SK-N-SH (cell line): Measurements from ENCODE around the gene PTPRK. TPM values are rescaled to one million over a fixed set of nuclear protein-coding genes. Genes with fewer than 3 reads are reported as not detected.

Experiments
- CTCF ChIA-PET: fragments of 300-600, 350-600 bp; formaldehyde crosslinking; extraction: SDS; loops from one replicate; lab custom pipeline; 2021; lab: Yijun Ruan, JAX
- POLR2A ChIA-PET: fragments of 350-600 bp; sonication (Branson Sonifier 250); formaldehyde crosslinking; extraction: SDS; loops from one replicate; lab custom pipeline; 2020; ENCODE audit warnings: antibody characterized with exemption, inconsistent platforms; lab: Yijun Ruan, JAX
- DNase-seq: peaks from one replicate; pipeline ENCODE4 v3.0.0; 2012
- H2AFZ ChIP-seq: fragments of 200-600 bp; sonication (generic); 2 replicates; pipeline ENCODE4 v1.8.1; 2016; ENCODE audit warnings: antibody characterized with exemption, mild to moderate bottlenecking, low read depth
- H3F3A ChIP-seq: fragments of 200-600 bp; sonication (generic); replicated peaks from 2 replicates; pipeline ENCODE3; 2016; ENCODE audit warnings: antibody characterized with exemption, mild to moderate bottlenecking; ENCODE audit not compliant: insufficient read depth
- H3K27ac ChIP-seq, 2 experiments: fragments of 200-500 bp in 1 of 2; fragments of 200-600 bp in 1 of 2; sonication (Bioruptor generic) in 1 of 2; sonication (generic), shearing (Covaris generic) in 1 of 2; 2 replicates each; pipeline versions ENCODE4 v1.5.1 to v1.6.1; 2014 to 2016; ENCODE audit warnings: low read depth in 2 of 2, inconsistent platforms in 1 of 2, low read length in 1 of 2, mild to moderate bottlenecking in 1 of 2, mixed read lengths in 1 of 2
- H3K27me3 ChIP-seq: fragments of 200-600 bp; sonication (generic), shearing (Covaris generic); 2 replicates; pipeline ENCODE4 v1.6.1; 2016; ENCODE audit warnings: mixed run types; ENCODE audit not compliant: insufficient read depth
- H3K36me3 ChIP-seq, 2 experiments: fragments of 200-500 bp in 1 of 2; fragments of 200-600 bp in 1 of 2; sonication (Bioruptor generic) in 1 of 2; sonication (generic) in 1 of 2; replicated peaks in 1 of 2; 2 replicates each; pipeline versions ENCODE3 to v1.5.1; 2014 to 2016; ENCODE audit warnings: low read length in 1 of 2, mild to moderate bottlenecking in 1 of 2; ENCODE audit not compliant: insufficient read depth in 2 of 2, control insufficient read depth in 1 of 2
- H3K4me1 ChIP-seq, 2 experiments: fragments of 200-500 bp in 1 of 2; fragments of 200-600 bp in 1 of 2; sonication (Bioruptor generic) in 1 of 2; sonication (generic), shearing (Covaris generic) in 1 of 2; 2 replicates each; pipeline versions ENCODE4 v1.5.1 to v1.6.1; 2014 to 2016; ENCODE audit warnings: low read depth in 1 of 2, low read length in 1 of 2, mixed run types in 1 of 2; ENCODE audit not compliant: insufficient read depth in 2 of 2, control insufficient read depth in 1 of 2
- H3K4me2 ChIP-seq: fragments of 200-600 bp; sonication (generic), shearing (Covaris generic); 2 replicates; pipeline ENCODE4 v1.6.1; 2017; ENCODE audit warnings: mixed run types
- H3K4me3 ChIP-seq, 2 experiments: fragments of 200-500 bp in 1 of 2; fragments of 200-600 bp in 1 of 2; sonication (Bioruptor generic) in 1 of 2; sonication (generic), shearing (Covaris generic) in 1 of 2; 2 replicates each; pipeline versions ENCODE4 v1.5.1 to v1.8.1; 2014 to 2016; ENCODE audit warnings: low read depth in 2 of 2, inconsistent platforms in 1 of 2, low read length in 1 of 2, mild to moderate bottlenecking in 1 of 2, mixed read lengths in 1 of 2, moderate library complexity in 1 of 2
- H3K79me2 ChIP-seq: fragments of 200-600 bp; sonication (generic); 2 replicates; pipeline ENCODE4 v1.8.1; 2017; ENCODE audit warnings: mild to moderate bottlenecking; ENCODE audit not compliant: insufficient read depth
- H3K9ac ChIP-seq: fragments of 200-600 bp; sonication (generic); 2 replicates; pipeline ENCODE4 v1.6.1; 2017; ENCODE audit warnings: mixed run types
- H3K9me2 ChIP-seq: fragments of 200-600 bp; sonication (generic); 2 replicates; pipeline ENCODE4 v1.6.1; 2017; ENCODE audit warnings: mixed run types
- H3K9me3 ChIP-seq: fragments of 200-600 bp; sonication (generic); 2 replicates; pipeline ENCODE4 v1.6.1; 2017; ENCODE audit warnings: mixed run types, mild to moderate bottlenecking, moderate library complexity
- H4K20me1 ChIP-seq: fragments of 200-600 bp; sonication (generic); 2 replicates; pipeline ENCODE4 v1.6.1; 2017; ENCODE audit warnings: mild to moderate bottlenecking, mixed run types; ENCODE audit not compliant: insufficient read depth
- CHD2 ChIP-seq: fragments of 150-350 bp; IDR thresholded peaks from 2 replicates; pipeline ENCODE4 v1.6.1; 2018; ENCODE audit warnings: low read length; ENCODE audit not compliant: partially characterized antibody
- ELF1 ChIP-seq: IDR thresholded peaks from 2 replicates; pipeline ENCODE4 v1.4.0; 2012
- EP300 ChIP-seq, 2 experiments: IDR thresholded peaks; 2 replicates each; pipeline versions ENCODE4 v1.4.0 to v1.6.1; 2012; ENCODE audit warnings: borderline replicate concordance in 1 of 2, low read depth in 1 of 2, low read length in 1 of 2
- FOSL2 ChIP-seq: IDR thresholded peaks from 2 replicates; pipeline ENCODE4 v1.4.0; 2012; ENCODE audit warnings: low read depth, mild to moderate bottlenecking, moderate library complexity, borderline replicate concordance
- FOXM1 ChIP-seq: IDR thresholded peaks from 2 replicates; pipeline ENCODE4 v1.4.0; 2012; ENCODE audit warnings: low read depth, mild to moderate bottlenecking
- JUND ChIP-seq: IDR thresholded peaks from 2 replicates; pipeline ENCODE4 v1.4.0; 2012
- MXI1 ChIP-seq: IDR thresholded peaks from 2 replicates; pipeline ENCODE4 v1.6.1; 2012; ENCODE audit warnings: mild to moderate bottlenecking, low read depth, low read length, improper control_type of control experiment
- NRF1 ChIP-seq: IDR thresholded peaks from 2 replicates; pipeline ENCODE4 v1.6.1; 2012; ENCODE audit warnings: low read depth, mild to moderate bottlenecking, low read length
- POLR2AphosphoS5 ChIP-seq: IDR thresholded peaks from 2 replicates; pipeline ENCODE4 v1.6.1; 2012; ENCODE audit warnings: low read depth, low read length
- RAD21 ChIP-seq: IDR thresholded peaks from 2 replicates; pipeline ENCODE4 v1.6.1; 2012; ENCODE audit warnings: mild to moderate bottlenecking, low read length
- RCOR1 ChIP-seq: fragments of 150-350 bp; IDR thresholded peaks from 2 replicates; pipeline ENCODE4 v1.6.1; 2017; ENCODE audit warnings: antibody characterized with exemption, low read length
- SIN3A ChIP-seq: IDR thresholded peaks from 2 replicates; pipeline ENCODE4 v1.6.1; 2012; ENCODE audit warnings: low read depth, mild to moderate bottlenecking, low read length, moderate library complexity, borderline replicate concordance
- SMC3 ChIP-seq: IDR thresholded peaks from 2 replicates; pipeline ENCODE4 v1.6.1; 2012; ENCODE audit warnings: low read depth, low read length, improper control_type of control experiment
- TCF12 ChIP-seq: IDR thresholded peaks from 2 replicates; pipeline ENCODE4 v1.4.0; 2012
- TEAD4 ChIP-seq: IDR thresholded peaks from 2 replicates; pipeline ENCODE4 v1.4.0; 2012; ENCODE audit warnings: mild to moderate bottlenecking, borderline replicate concordance; ENCODE audit not compliant: insufficient read depth
- WGBS: methylation state at CpG from one replicate; pipeline ENCODE4 v1.1.6; 2017; ENCODE audit warnings: low lambda C conversion rate; 5-methylcytosine and 5-hydroxymethylcytosine counted together
- polyA plus RNA-seq, 3 experiments: library from polyadenylated mRNA; depleted of rRNA; stranded (reverse); fragments of >200 nt; gene quantifications; 2 replicates each; pipeline ENCODE4 v1.2.3, GENCODE V29; 2012
- TF ChIP-seq, protein P1 (sequence below): fragments of 150-350 bp; IDR thresholded peaks from 2 replicates; pipeline ENCODE4 v1.6.1; 2016; ENCODE audit warnings: mild to moderate bottlenecking, low read depth, low read length
- TF ChIP-seq, protein P2 (sequence below): IDR thresholded peaks from 2 replicates; pipeline ENCODE4 v1.6.1; 2012; ENCODE audit warnings: mild to moderate bottlenecking, low read depth, low read length, moderate library complexity
- TF ChIP-seq, protein P3 (sequence below): IDR thresholded peaks from 2 replicates; pipeline ENCODE4 v1.4.0; 2012; ENCODE audit warnings: low read depth, borderline replicate concordance

PTPRK gene
- polyA plus RNA-seq, 1 of the 3 experiments (the other 2 are of a cell fraction): 9.5 TPM

DNA sequence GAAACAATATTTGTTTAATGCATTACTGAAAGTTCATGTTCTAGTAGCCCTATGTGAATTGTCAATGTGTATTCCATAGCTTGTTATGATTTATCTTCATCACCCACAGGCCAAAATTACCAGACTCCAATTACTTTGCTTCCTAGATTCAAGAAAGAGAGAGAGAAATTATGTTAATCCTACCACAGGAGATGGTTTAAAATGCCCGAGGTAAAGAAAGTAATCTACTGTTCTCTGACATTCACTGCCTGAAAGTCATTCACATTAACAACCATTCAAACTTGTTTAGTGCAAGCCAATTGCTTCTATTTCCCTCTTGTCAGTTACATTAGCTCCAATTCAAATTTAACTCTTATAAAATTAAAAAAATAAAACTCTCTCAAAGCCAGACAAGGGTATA lies 359.1 kb downstream of the PTPRK start:
- Histone ChIP-seq H3K9ac (no peak overlapping the region), H4K20me1 (no peaks in the 10 kb centered on the region), H3K9me3 (no peaks in the 10 kb centered on the region), H3F3A (no peaks in the 10 kb centered on the region), H3K79me2 (no peaks in the 10 kb centered on the region), H3K4me1 (no peaks in the 10 kb centered on the region; a peak in 1 of 4 replicates), H3K9me2 (no peaks in the 10 kb centered on the region), H3K36me3 (peaks cover 0 to 18% of the 10 kb centered on the region in 2 experiments), H3K4me3 (no peak overlapping the region), H3K4me2 (no peak overlapping the region), H3K27ac (no peak overlapping the region), H2AFZ (no peak overlapping the region), H3K27me3 (no peaks in the 10 kb centered on the region)
- 16% methylated on average over 1 of the region's 1 CpG for WGBS
- TF ChIP-seq TEAD4: no peak
- TF ChIP-seq, protein P1, sequence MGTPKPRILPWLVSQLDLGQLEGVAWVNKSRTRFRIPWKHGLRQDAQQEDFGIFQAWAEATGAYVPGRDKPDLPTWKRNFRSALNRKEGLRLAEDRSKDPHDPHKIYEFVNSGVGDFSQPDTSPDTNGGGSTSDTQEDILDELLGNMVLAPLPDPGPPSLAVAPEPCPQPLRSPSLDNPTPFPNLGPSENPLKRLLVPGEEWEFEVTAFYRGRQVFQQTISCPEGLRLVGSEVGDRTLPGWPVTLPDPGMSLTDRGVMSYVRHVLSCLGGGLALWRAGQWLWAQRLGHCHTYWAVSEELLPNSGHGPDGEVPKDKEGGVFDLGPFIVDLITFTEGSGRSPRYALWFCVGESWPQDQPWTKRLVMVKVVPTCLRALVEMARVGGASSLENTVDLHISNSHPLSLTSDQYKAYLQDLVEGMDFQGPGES: no peak
- no peak for TF ChIP-seq SIN3A
- DNase-seq: no peak
- ChIA-PET POLR2A (no interaction called here), CTCF (no interaction called here)

DNA sequence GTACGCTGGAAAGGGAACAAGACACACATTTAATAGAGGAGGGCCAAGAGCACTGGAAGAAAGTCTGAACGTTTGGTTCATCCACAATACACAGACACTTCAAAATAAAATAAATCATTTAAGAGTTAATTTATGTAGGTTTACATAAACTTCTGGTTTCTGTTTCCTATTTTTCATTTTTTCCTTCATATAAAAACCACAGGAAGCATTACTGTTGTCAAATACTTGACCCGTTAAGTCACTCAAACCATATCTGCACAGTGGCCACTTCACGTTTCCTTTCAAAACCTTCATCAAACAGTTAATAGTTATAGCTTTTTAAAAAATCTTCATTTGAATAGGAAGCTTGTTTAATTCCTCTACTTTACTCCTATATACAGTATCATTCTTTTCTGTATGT lies 361.9 kb downstream of the PTPRK start:
- H3K4me3 ChIP-seq: no peak overlapping the region
- H3K9ac ChIP-seq: no peak overlapping the region
- H3K9me3 ChIP-seq: no peaks in the 10 kb centered on the region
- 82% methylated on average over 4 of the region's 4 CpGs for WGBS
- no peaks in the 10 kb centered on the region for H3K9me2 ChIP-seq
- no peak for DNase-seq
- no peaks in the 10 kb centered on the region; a peak in 1 of 4 replicates for H3K4me1 ChIP-seq
- no peaks in the 10 kb centered on the region for H4K20me1 ChIP-seq
- H3K79me2 ChIP-seq: no peaks in the 10 kb centered on the region
- H2AFZ ChIP-seq: no peak overlapping the region
- no peak overlapping the region for H3K4me2 ChIP-seq
- TF ChIP-seq FOXM1 (no peak), ELF1 (no peak), MXI1 (no peak), SIN3A (no peak), RCOR1 (no peak), NRF1 (no peak), SMC3 (no peak), RAD21 (no peak), FOSL2 (no peak), TCF12 (no peak), EP300 (IDR thresholded peaks at IDR 0.05; ENCODE audit: borderline replicate concordance in 1 of 2, low read depth in 1 of 2, low read length in 1 of 2) (no peak), TEAD4 (no peak), CHD2 (no peak), JUND (no peak), POLR2AphosphoS5 (no peak)
- TF ChIP-seq, protein P2, sequence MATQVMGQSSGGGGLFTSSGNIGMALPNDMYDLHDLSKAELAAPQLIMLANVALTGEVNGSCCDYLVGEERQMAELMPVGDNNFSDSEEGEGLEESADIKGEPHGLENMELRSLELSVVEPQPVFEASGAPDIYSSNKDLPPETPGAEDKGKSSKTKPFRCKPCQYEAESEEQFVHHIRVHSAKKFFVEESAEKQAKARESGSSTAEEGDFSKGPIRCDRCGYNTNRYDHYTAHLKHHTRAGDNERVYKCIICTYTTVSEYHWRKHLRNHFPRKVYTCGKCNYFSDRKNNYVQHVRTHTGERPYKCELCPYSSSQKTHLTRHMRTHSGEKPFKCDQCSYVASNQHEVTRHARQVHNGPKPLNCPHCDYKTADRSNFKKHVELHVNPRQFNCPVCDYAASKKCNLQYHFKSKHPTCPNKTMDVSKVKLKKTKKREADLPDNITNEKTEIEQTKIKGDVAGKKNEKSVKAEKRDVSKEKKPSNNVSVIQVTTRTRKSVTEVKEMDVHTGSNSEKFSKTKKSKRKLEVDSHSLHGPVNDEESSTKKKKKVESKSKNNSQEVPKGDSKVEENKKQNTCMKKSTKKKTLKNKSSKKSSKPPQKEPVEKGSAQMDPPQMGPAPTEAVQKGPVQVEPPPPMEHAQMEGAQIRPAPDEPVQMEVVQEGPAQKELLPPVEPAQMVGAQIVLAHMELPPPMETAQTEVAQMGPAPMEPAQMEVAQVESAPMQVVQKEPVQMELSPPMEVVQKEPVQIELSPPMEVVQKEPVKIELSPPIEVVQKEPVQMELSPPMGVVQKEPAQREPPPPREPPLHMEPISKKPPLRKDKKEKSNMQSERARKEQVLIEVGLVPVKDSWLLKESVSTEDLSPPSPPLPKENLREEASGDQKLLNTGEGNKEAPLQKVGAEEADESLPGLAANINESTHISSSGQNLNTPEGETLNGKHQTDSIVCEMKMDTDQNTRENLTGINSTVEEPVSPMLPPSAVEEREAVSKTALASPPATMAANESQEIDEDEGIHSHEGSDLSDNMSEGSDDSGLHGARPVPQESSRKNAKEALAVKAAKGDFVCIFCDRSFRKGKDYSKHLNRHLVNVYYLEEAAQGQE: no peak
- TF ChIP-seq, protein P3, sequence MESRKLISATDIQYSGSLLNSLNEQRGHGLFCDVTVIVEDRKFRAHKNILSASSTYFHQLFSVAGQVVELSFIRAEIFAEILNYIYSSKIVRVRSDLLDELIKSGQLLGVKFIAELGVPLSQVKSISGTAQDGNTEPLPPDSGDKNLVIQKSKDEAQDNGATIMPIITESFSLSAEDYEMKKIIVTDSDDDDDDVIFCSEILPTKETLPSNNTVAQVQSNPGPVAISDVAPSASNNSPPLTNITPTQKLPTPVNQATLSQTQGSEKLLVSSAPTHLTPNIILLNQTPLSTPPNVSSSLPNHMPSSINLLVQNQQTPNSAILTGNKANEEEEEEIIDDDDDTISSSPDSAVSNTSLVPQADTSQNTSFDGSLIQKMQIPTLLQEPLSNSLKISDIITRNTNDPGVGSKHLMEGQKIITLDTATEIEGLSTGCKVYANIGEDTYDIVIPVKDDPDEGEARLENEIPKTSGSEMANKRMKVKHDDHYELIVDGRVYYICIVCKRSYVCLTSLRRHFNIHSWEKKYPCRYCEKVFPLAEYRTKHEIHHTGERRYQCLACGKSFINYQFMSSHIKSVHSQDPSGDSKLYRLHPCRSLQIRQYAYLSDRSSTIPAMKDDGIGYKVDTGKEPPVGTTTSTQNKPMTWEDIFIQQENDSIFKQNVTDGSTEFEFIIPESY: no peak
- TF ChIP-seq, protein P1: no peak
- TF ChIP-seq, all 33 proteins: peak for 0
- no peak overlapping the region for H3K27ac ChIP-seq
- no peaks in the 10 kb centered on the region for H3K27me3 ChIP-seq
- H3F3A ChIP-seq: peaks cover 3% of the 10 kb centered on the region
- H3K36me3 ChIP-seq: peaks cover 0 to 17% of the 10 kb centered on the region in 2 experiments
- CTCF ChIA-PET: no interaction called here
- POLR2A ChIA-PET: no interaction called here
